K562 (cell line): ENCODE results near the gene SEPTIN8. TPM values are rescaled to one million over a fixed set of nuclear protein-coding genes. Genes with fewer than 3 reads are reported as not detected.
A peak's percentile ranks its signal among the peaks of the same experiment; 100 is the strongest.

Source experiments
- ATF4 ChIP-seq: fragments of 450-650 bp; formaldehyde crosslinking; IDR thresholded peaks from 2 replicates; pipeline ENCODE4 v1.4.0; 2022; ENCODE audit warnings: mild to moderate bottlenecking, moderate library complexity
- CLOCK ChIP-seq: fragments of 250-450 bp; sonication (Bioruptor Pico); IDR thresholded peaks from 2 replicates; pipeline ENCODE4 v1.4.0; 2020; ENCODE audit warnings: mild to moderate bottlenecking, moderate library complexity, borderline replicate concordance
- E4F1 ChIP-seq: fragments of 250-450 bp; sonication (Bioruptor Pico); IDR thresholded peaks from 2 replicates; pipeline ENCODE4 v1.5.0; 2021; ENCODE audit warnings: mild to moderate bottlenecking, borderline replicate concordance
- ELF1 ChIP-seq: fragments of 200-800 bp; sonication (Bioruptor generic); IDR thresholded peaks from 2 replicates; pipeline ENCODE4 v1.6.1; 2016; ENCODE audit warnings: missing genetic modification characterization, missing compliant biosample characterization
- HDAC2 ChIP-seq: fragments of 450-650 bp; IDR thresholded peaks from 2 replicates; pipeline ENCODE4 v1.6.1; 2016; ENCODE audit warnings: mild to moderate bottlenecking
- HMGXB4 ChIP-seq: sonication (generic); formaldehyde crosslinking; IDR thresholded peaks from 2 replicates; pipeline ENCODE4 v1.8.1; 2023; ENCODE audit warnings: mild to moderate bottlenecking, missing genetic modification reagents
- MEF2D ChIP-seq: conservative IDR thresholded peaks from 2 replicates; pipeline ENCODE4 v1.6.1; 2016; ENCODE audit warnings: low read depth, missing genetic modification characterization, missing compliant biosample characterization
- NCOR1 ChIP-seq: fragments of 450-650 bp; IDR thresholded peaks from 2 replicates; pipeline ENCODE4 v1.6.1; 2016; ENCODE audit warnings: mild to moderate bottlenecking, moderate library complexity
- RBFOX2 ChIP-seq: fragments of 200-400 bp; formaldehyde crosslinking; IDR thresholded peaks from 2 replicates; pipeline ENCODE4 v1.6.1; 2017; ENCODE audit warnings: low read depth, mild to moderate bottlenecking, low read length, moderate library complexity
- SMARCA4 ChIP-seq: fragments of 450-650 bp; IDR thresholded peaks from 2 replicates; pipeline ENCODE4 v1.6.1; 2016
- SMARCE1 ChIP-seq: fragments of 450-650 bp; IDR thresholded peaks from 2 replicates; pipeline ENCODE4 v1.7.1; 2016; ENCODE audit warnings: mild to moderate bottlenecking
- WHSC1 ChIP-seq: IDR thresholded peaks from one replicate; pipeline ENCODE4 v1.6.1; 2012; ENCODE audit warnings: low read length, control low read depth, inconsistent platforms
- ZBTB17 ChIP-seq: fragments of 450-650 bp; formaldehyde crosslinking; IDR thresholded peaks from 2 replicates; pipeline ENCODE4 v1.4.0; 2020; ENCODE audit warnings: mild to moderate bottlenecking
- ZKSCAN1 ChIP-seq: fragments of 150-350 bp; IDR thresholded peaks from 2 replicates; pipeline ENCODE4 v1.6.1; 2016; ENCODE audit warnings: low read depth, low read length
- ZNF121 ChIP-seq: sonication (generic); formaldehyde crosslinking; conservative IDR thresholded peaks from 2 replicates; pipeline ENCODE4 v1.8.0; 2022; ENCODE audit warnings: missing genetic modification reagents
- polyA plus RNA-seq, 8 experiments: library from polyadenylated mRNA; depleted of rRNA in 4 of 8; stranded (reverse) in 5 of 8; unstranded in 3 of 8; fragments of >200 nt; fragmentation: Nextera tagmentation in 2 of 8; fragmentation: Illumina TruSeq in 1 of 8; extraction: Ambion mirVana in 2 of 8; extraction: Trizol in 1 of 8; gene quantifications; 2 replicates each; pipeline versions ENCODE4 v1.2.1 to v1.2.3, GENCODE V29; 2011 to 2014; ENCODE audit warnings: inconsistent platforms in 1 of 8, missing spikeins in 1 of 8
- total RNA-seq, 7 experiments: library from RNA; depleted of rRNA in 6 of 7; stranded (reverse); fragments of >200 nt in 6 of 7; fragmentation: Illumina TruSeq in 2 of 7; extraction: Trizol in 2 of 7; gene quantifications; 2 replicates each; pipeline versions ENCODE4 v1.2.1 to v1.2.3, GENCODE V29; 2011 to 2021; ENCODE audit warnings: low replicate concordance in 1 of 7
- TF ChIP-seq, protein P1 (sequence below): fragments of 450-650 bp; formaldehyde crosslinking; IDR thresholded peaks from 2 replicates; pipeline ENCODE4 v1.4.0; 2022; ENCODE audit warnings: missing genetic modification characterization

SEPTIN8 gene
- total and polyA plus RNA-seq, 9 of the 15 experiments (the other 6 are each of a cell fraction or from before 2014, with no cell fraction given) = 19.3 to 142 (median 101) TPM

- TF ChIP-seq HMGXB4 (CRISPR knock-in tag) (no peak), ZBTB17 (CRISPR knock-in tag) (0 out of 2 replicates have a peak, but pooled peaks have one; percentile 58), NCOR1 (no peak), SMARCA4 (no peak), WHSC1 (no peak), ELF1 (tag) (peak; percentile 78), MEF2D (tag) (no peak), E4F1 (CRISPR knock-in tag) (no peak), ATF4 (CRISPR knock-in tag) (no peak), CLOCK (CRISPR knock-in tag) (no peak), ZKSCAN1 (no peak), HDAC2 (no peak), SMARCE1 (no peak), ZNF121 (CRISPR knock-in tag) (no peak), RBFOX2 (peak; percentile 64)
- TF ChIP-seq, protein P1, sequence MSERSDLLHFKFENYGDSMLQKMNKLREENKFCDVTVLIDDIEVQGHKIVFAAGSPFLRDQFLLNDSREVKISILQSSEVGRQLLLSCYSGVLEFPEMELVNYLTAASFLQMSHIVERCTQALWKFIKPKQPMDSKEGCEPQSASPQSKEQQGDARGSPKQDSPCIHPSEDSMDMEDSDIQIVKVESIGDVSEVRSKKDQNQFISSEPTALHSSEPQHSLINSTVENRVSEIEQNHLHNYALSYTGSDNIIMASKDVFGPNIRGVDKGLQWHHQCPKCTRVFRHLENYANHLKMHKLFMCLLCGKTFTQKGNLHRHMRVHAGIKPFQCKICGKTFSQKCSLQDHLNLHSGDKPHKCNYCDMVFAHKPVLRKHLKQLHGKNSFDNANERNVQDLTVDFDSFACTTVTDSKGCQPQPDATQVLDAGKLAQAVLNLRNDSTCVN (CRISPR knock-in tag) = no peak
These were observed at the start of gene SEPTIN8 (continued) for GRCh38 chr5:132777209-132778069.
